Astrocyte (in vitro differentiated cells and primary cell): ENCODE results near the gene CCNB3.

Source experiments
- CTCF ChIP-seq: IDR thresholded peaks from 2 replicates; pipeline ENCODE4 v1.5.1; 2011; ENCODE audit warnings: low read depth, mild to moderate bottlenecking, inconsistent platforms, low read length, moderate library complexity; ENCODE audit not compliant: insufficient read depth
- EZH2 ChIP-seq: IDR thresholded peaks from 2 replicates; pipeline ENCODE4 v1.6.1; 2012; ENCODE audit warnings: mild to moderate bottlenecking, low read length, inconsistent platforms; ENCODE audit not compliant: insufficient read depth

GRCh38 chrX:50168241-50168687 lies 36.3 kb upstream of the CCNB3 start:
- TF ChIP-seq CTCF (no peak), EZH2 (no peak)
